Activated CD8-positive, alpha-beta memory T cell treated with anti-CD3 and anti-CD28 coated beads for 36 hours (primary cell): ENCODE measurements around the gene GSTM2. TPM values are rescaled to one million over a fixed set of nuclear protein-coding genes. Genes with fewer than 3 reads are reported as not detected.

Source experiments
- CTCF ChIA-PET: fragments of 350-600 bp; sonication (Branson Sonifier 250); formaldehyde crosslinking; loops from one replicate; lab custom pipeline; 2021; ENCODE audit warnings: antibody characterized with exemption; lab: Charles Lee
- POLR2A ChIA-PET: fragments of 350-600 bp; sonication (Branson Sonifier 250); formaldehyde crosslinking; loops from one replicate; lab custom pipeline; 2021; ENCODE audit warnings: antibody characterized with exemption; lab: Charles Lee
- total RNA-seq, 2 experiments: library from RNA; stranded (reverse); gene quantifications; one replicate each; pipeline ENCODE4 v1.2.3, GENCODE V29; 2021

The GSTM2 gene
- total RNA-seq, 2 experiments from 2014 or later = 3.1 to 4.1 TPM

DNA sequence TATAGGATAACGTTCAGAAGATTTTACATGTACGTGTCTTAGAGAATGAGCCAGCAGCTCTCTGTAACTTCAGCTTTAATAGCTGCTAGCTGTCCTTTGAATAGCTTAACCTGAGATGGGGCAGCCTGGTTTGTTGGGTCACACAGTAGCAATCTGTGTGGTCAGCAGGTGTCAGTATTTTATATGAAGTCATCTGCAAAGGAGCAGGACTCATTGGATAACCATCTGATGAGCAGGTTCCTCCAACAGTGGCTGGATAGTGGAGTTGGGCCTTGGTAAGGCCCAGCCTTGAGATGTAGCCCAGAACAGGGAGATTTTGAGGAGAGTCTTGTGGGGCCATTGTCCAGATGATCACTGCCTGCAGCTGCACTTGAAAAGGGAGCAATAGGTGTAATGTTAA, 50.6 kb downstream of the GSTM2 start:
- ChIA-PET CTCF (no interaction called here), POLR2A (no interaction called here)

DNA sequence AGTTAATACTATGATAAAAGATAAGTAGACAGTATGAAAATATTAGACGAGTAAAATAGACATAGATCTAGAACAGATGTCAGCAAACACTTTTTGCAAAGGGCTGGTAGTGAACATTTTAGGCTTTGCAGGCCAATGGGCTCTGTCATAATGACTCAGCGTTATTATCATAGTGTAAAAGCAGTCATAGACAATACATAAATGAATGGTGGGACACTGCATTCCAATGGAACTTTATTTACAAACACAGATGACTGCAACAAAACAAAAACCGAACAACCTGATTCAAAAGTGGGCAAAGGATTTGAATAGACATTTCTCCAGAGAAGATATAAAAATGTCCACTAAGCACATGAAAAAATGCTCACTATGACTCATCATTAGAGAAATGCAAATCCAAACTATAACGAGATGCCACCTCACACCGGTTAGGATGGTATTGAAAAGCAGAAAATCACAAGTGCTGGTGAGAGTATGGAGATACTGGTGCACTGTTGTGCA, 51.5 kb downstream of the GSTM2 start:
- ChIA-PET CTCF (no interaction called here), POLR2A (no interaction called here)

DNA sequence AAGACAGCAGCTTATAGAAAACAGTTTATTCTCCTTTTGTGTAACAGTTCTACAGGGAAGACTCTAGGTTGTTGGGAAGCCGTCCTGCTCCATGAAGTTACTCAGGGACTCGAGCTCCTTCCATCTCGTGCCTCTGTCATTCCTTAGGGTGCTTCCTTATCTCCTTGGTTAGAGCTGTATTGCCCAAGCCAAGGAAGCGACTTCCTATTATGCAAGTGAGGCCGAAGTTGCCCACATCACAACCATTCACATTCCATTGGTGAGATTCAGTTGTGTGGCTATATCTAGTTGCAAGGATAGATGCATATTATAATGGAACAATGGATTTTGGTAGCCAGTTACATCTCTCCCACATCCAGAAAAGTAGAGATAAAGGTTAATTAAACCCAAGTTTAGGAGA, 53.2 kb downstream of the GSTM2 start:
- ChIA-PET CTCF (no interaction called here), POLR2A (no interaction called here)

DNA sequence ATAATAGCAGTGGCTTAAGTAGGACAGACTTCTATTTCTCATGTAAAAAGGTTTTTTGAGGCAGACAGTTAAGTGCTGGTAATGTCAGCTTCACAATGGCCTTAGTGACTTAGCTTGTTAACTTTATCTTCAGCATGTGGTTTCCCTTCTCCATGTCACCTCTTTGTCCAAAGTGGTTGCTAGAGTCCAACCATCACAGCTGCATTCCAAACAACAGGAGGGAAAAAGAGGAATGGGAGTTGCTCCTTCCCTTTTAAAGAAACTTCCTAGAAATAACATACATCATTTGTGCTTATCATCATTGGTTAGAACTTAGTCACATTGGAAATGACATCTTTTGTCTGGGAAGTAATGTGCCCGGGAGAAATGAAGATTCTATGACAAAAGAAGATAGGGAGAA, 54.1 kb downstream of the GSTM2 start:
- CTCF ChIA-PET = no interaction called here
- POLR2A ChIA-PET = no interaction called here

DNA sequence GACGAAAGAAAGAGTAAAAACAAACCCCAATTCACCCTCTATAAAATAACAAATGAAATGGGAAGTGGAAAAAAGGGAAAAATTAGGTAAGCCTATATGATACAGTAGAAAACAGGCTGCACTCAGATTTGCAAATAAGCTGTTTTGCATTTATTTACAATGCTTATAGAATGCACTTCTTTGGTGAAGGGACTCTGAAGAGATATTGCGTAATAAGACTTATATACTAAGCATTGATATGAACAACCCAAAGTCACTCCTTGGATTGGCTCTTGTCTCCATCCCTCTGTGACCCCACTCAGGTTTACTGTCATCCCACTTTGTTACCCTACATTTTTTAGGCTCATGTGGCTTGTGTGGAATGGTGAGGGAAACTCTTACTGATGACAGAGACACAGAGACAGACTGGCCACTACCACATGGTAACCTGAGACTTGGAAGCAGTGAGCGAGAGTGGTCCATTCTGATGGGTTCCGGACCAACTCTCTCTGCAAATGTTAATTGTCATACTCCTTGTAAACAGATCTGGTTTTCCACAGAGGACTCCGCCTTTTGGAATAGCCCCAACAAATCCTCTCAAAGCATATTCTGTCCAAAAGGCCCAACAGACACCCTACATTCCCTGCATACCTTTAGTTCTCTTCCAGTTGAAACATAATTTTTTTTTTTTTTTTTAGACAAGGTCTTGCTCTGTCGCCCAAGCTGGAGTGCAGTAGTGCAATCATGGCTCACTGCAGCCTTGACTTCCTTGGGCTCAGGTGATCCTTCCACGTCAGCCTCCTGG, 55.2 kb downstream of the GSTM2 start:
- ChIA-PET CTCF (no interaction called here), POLR2A (no interaction called here)

Other genes with a start within 250 kb of the GSTM2 start
- gene PSMA5, start 241.6 kb upstream of the GSTM2 start, total RNA-seq = 100 to 1,000 TPM; 223 to 233 TPM
- gene SYPL2, start 201.5 kb upstream of the GSTM2 start, total RNA-seq = under 1 TPM; 0.06 to 0.13 TPM
- gene ATXN7L2, start 184.2 kb upstream of the GSTM2 start, total RNA-seq = 10 to 100 TPM; 16.5 to 16.8 TPM
- gene CYB561D1, start 174.0 kb upstream of the GSTM2 start, total RNA-seq = 1 to 10 TPM; 7.1 to 8.2 TPM
- 1 to 10 TPM; 2.6 to 3.2 TPM for gene AMIGO1, start 158.3 kb upstream of the GSTM2 start, total RNA-seq
- gene GPR61, start 128.2 kb upstream of the GSTM2 start, total RNA-seq = not detected
- 1 to 10 TPM; 9.2 to 9.3 TPM for gene GNAI3, start 119.4 kb upstream of the GSTM2 start, total RNA-seq
- 1 to 10 TPM; 1.3 to 1.4 TPM for gene GNAT2, start 48.4 kb upstream of the GSTM2 start, total RNA-seq
- gene AMPD2, start 48.2 kb upstream of the GSTM2 start, total RNA-seq = 100 to 1,000 TPM in 1 of 2 experiments, 10 to 100 TPM in 1; 82.3 to 101 TPM
- gene GSTM4, start 12.0 kb upstream of the GSTM2 start, total RNA-seq = 1 to 10 TPM; 1.4 to 1.8 TPM
- gene GSTM1, start 19.8 kb downstream of the GSTM2 start, total RNA-seq = not detected
- gene GSTM5, start 44.2 kb downstream of the GSTM2 start, total RNA-seq = not detected
- gene GSTM3, start 73.0 kb downstream of the GSTM2 start, total RNA-seq = 10 to 100 TPM in 1 of 2 experiments, 1 to 10 TPM in 1; 8.6 to 11.8 TPM
- not detected for gene EPS8L3, start 95.9 kb downstream of the GSTM2 start, total RNA-seq
- gene CSF1, start 242.8 kb downstream of the GSTM2 start, total RNA-seq = 10 to 100 TPM; 44.8 to 46.6 TPM